GM12801 (cell line): ENCODE results near the gene JPH2.

Source experiments
- CTCF ChIP-seq: IDR thresholded peaks from one replicate; pipeline ENCODE4 v1.5.1; 2011; ENCODE audit warnings: control low read depth; ENCODE audit not compliant: insufficient read length; ENCODE audit errors: extremely low read depth

The JPH2 gene

GRCh38 chr20:44095831-44096230 is 91.2 kb downstream of the JPH2 start:
- no peak for TF ChIP-seq CTCF

GRCh38 chr20:44093249-44093582 is 93.8 kb downstream of the JPH2 start:
- no peak for TF ChIP-seq CTCF

- TF ChIP-seq CTCF, result no peak
Measured at GRCh38 chr20:44092551-44093248, 94.3 kb downstream of the JPH2 start.

GRCh38 chr20:44091026-44091425 is 96.0 kb downstream of the JPH2 start:
- TF ChIP-seq CTCF, result no peak

- no peak for TF ChIP-seq CTCF
Measured at GRCh38 chr20:44089987-44090674, 96.9 kb downstream of the JPH2 start.

GRCh38 chr20:44087857-44088120 is 99.2 kb downstream of the JPH2 start:
- no peak for TF ChIP-seq CTCF

GRCh38 chr20:44087051-44087856 is 99.7 kb downstream of the JPH2 start:
- no peak for TF ChIP-seq CTCF
